Measurements from ENCODE around the gene PARVG.

GRCh38 chr22:44203203-44203602, 22.5 kb downstream of the PARVG start:
- TF ChIP-seq CTCF (IDR thresholded peaks at IDR 0.05) (no peak), POLR2A (IDR thresholded peaks at IDR 0.05) (no peak)
